SK-N-MC (cell line): ENCODE results near the gene SEPTIN5.

Experiments
- EZH2 ChIP-seq: fragments of 200-600 bp; sonication (generic); IDR thresholded peaks from one replicate; pipeline ENCODE4 v1.6.1; 2017; ENCODE audit warnings: antibody characterized with exemption
- FOXP2 ChIP-seq: optimal IDR thresholded peaks from 2 replicates; pipeline ENCODE3; 2011; ENCODE audit warnings: mild to moderate bottlenecking, moderate library complexity; ENCODE audit not compliant: insufficient read depth; ENCODE audit errors: extremely low read length, control extremely low read depth
- POLR2AphosphoS5 ChIP-seq: IDR thresholded peaks from 2 replicates; pipeline ENCODE4 v1.6.1; 2012; ENCODE audit warnings: mild to moderate bottlenecking, low read depth, low read length, borderline replicate concordance

DNA sequence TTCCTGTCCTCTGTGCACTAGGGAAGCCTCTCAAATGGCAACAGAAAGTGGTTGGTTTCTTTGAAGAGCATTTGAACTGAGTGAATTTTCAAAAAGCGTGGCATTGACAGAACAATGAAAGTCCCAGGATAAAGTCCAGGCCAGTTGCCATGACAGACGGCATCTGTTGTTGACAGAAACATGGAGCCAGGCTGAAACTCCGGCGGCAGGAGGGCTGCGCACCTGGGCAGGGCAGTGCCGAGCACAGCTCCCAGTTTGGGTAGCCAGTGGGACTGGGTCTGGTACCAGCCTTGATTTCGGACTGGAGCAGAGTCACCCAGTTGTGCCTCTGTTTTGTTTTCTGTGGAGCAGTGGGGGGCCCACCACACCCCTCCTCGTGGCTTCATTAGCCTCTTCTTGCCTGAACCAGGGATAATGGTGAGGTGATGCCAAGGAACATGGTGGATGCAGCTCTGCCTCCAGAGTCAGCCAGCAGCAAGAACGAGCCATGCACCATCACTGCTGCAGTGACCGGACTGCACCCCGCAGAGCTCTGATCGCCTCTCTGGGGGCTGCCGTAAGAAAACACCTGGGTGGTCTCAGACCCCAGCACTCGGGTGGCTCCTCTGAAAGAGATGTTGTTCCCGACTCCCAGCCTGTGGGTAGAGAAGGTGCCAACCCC, 9.8 kb upstream of the SEPTIN5 start:
- TF ChIP-seq POLR2AphosphoS5 (no peak), EZH2 (no peak), FOXP2 (no peak)
